GM23338 (cell line): ENCODE results near the gene ENOSF1. TPM values are rescaled to one million over a fixed set of nuclear protein-coding genes. Genes with fewer than 3 reads are reported as not detected.

Source experiments
- ATAC-seq: fragments of 200-7000 bp; cut with Tn5 transposase; 3 replicates; pipeline ENCODE4 v1.9.1; 2020
- DNase-seq: peaks from one replicate; pipeline ENCODE4 v3.0.0-alpha.2; 2015; ENCODE audit warnings: low spot score
- H2AFZ ChIP-seq: fragments of 200-600 bp; sonication (generic); 2 replicates; pipeline ENCODE4 v1.8.0; 2016; ENCODE audit warnings: antibody characterized with exemption, mild to moderate bottlenecking, moderate library complexity
- H3F3A ChIP-seq: fragments of 200-600 bp; sonication (generic); replicated peaks from 2 replicates; pipeline ENCODE4 v1.8.0; 2017; ENCODE audit warnings: antibody characterized with exemption, mixed run types, low read depth
- H3K27ac ChIP-seq: fragments of 200-600 bp; sonication (generic); 2 replicates; pipeline ENCODE4 v1.6.1; 2016; ENCODE audit warnings: low read depth
- H3K27me3 ChIP-seq: fragments of 200-600 bp; sonication (generic); 2 replicates; pipeline ENCODE4 v1.8.0; 2016; ENCODE audit warnings: mild to moderate bottlenecking, mixed run types, moderate library complexity; ENCODE audit not compliant: insufficient read depth
- H3K36me3 ChIP-seq: fragments of 200-600 bp; sonication (generic); 2 replicates; pipeline ENCODE4 v1.8.0; 2016; ENCODE audit warnings: mild to moderate bottlenecking; ENCODE audit not compliant: insufficient read depth
- H3K4me1 ChIP-seq: fragments of 200-600 bp; sonication (generic); 2 replicates; pipeline ENCODE4 v1.8.0; 2016; ENCODE audit warnings: mild to moderate bottlenecking, moderate library complexity; ENCODE audit not compliant: insufficient read depth
- H3K4me2 ChIP-seq: fragments of 200-600 bp; sonication (generic); 2 replicates; pipeline ENCODE4 v1.7.1; 2017; ENCODE audit warnings: mixed run types
- H3K4me3 ChIP-seq: fragments of 200-600 bp; sonication (generic); 2 replicates; pipeline ENCODE4 v1.6.1; 2016; ENCODE audit warnings: mixed run types
- H3K79me2 ChIP-seq: fragments of 200-600 bp; sonication (generic); replicated peaks from 2 replicates; pipeline ENCODE4 v1.8.0; 2017; ENCODE audit warnings: mild to moderate bottlenecking; ENCODE audit not compliant: insufficient read depth
- H3K9me2 ChIP-seq: fragments of 200-600 bp; sonication (generic); 2 replicates; pipeline ENCODE4 v1.8.0; 2017; ENCODE audit not compliant: insufficient read depth
- H4K20me1 ChIP-seq: fragments of 200-600 bp; sonication (generic); replicated peaks from 2 replicates; pipeline ENCODE4 v1.8.0; 2017; ENCODE audit warnings: mild to moderate bottlenecking; ENCODE audit not compliant: insufficient read depth
- H3K27ac Mint-ChIP-seq: 2 replicates; pipeline ENCODE4 v1.8.0; 2020; ENCODE audit warnings: inconsistent platforms, mild to moderate bottlenecking, moderate library complexity, mixed read lengths
- H3K27me3 Mint-ChIP-seq: 3 replicates; pipeline ENCODE4 v1.8.0; 2022; ENCODE audit warnings: low read depth, mild to moderate bottlenecking, moderate library complexity, mixed read lengths, inconsistent platforms; ENCODE audit not compliant: insufficient read depth, poor library complexity
- H3K36me3 Mint-ChIP-seq: 3 replicates; pipeline ENCODE4 v1.8.0; 2021; ENCODE audit warnings: low read depth, mild to moderate bottlenecking, inconsistent platforms, moderate library complexity, mixed read lengths
- H3K4me1 Mint-ChIP-seq: 3 replicates; pipeline ENCODE4 v1.8.0; 2020; ENCODE audit warnings: mild to moderate bottlenecking, inconsistent platforms, mixed read lengths
- H3K4me3 Mint-ChIP-seq: 3 replicates; pipeline ENCODE4 v1.8.0; 2021; ENCODE audit warnings: moderate library complexity, mild to moderate bottlenecking, inconsistent platforms, mixed read lengths
- H3K9me3 Mint-ChIP-seq: 3 replicates; pipeline ENCODE4 v1.8.0; 2020; ENCODE audit warnings: moderate library complexity, mild to moderate bottlenecking, inconsistent platforms, mixed read lengths
- CREB1 ChIP-seq: fragments of 250-450 bp; sonication (Bioruptor Pico); IDR thresholded peaks from 2 replicates; pipeline ENCODE4 v1.5.0; 2020; ENCODE audit warnings: low read depth, mild to moderate bottlenecking, moderate library complexity
- ETS1 ChIP-seq: IDR thresholded peaks from 2 replicates; pipeline ENCODE4 v1.6.1; 2016; ENCODE audit warnings: antibody characterized with exemption
- NANOG ChIP-seq: IDR thresholded peaks from 2 replicates; pipeline ENCODE4 v1.6.1; 2016; ENCODE audit warnings: antibody characterized with exemption, borderline replicate concordance
- ZNF462 ChIP-seq: fragments of 250-450 bp; sonication (Bioruptor Pico); IDR thresholded peaks from 2 replicates; pipeline ENCODE4 v1.5.0; 2020; ENCODE audit warnings: mild to moderate bottlenecking, moderate library complexity
- polyA plus RNA-seq: library from polyadenylated mRNA; unstranded; fragments of >200 nt; fragmentation: Nextera tagmentation; extraction: Ambion mirVana; gene quantifications from 2 replicates; pipeline ENCODE4 v1.2.1, GENCODE V29; 2016
- total RNA-seq: library from RNA; depleted of rRNA; stranded (reverse); fragments of >200 nt; shearing (Covaris generic); gene quantifications from 2 replicates; pipeline ENCODE4 v1.2.3, GENCODE V29; 2014

Gene ENOSF1
- total and polyA plus RNA-seq, 2 experiments from 2014 or later = 30.1 to 36.4 TPM

- TF ChIP-seq ZNF462 (CRISPR knock-in tag) (no peak), CREB1 (CRISPR knock-in tag) (no peak)
Observed at GRCh38 chr18:732371-732770, 19.9 kb upstream of the ENOSF1 start (continued).

GRCh38 chr18:731185-731584 lies 18.8 kb upstream of the ENOSF1 start:
- H3K36me3 Mint-ChIP-seq = peaks cover 52% of the 10 kb centered on the region
- H3K4me1 ChIP-seq = no peaks in the 10 kb centered on the region
- no peaks in the 10 kb centered on the region for H3K27me3 ChIP-seq
- H3K79me2 ChIP-seq = no peaks in the 10 kb centered on the region
- no peak overlapping the region for H3K4me3 ChIP-seq
- H3K9me3 Mint-ChIP-seq = no peaks in the 10 kb centered on the region
- no peaks in the 10 kb centered on the region for H3K4me1 Mint-ChIP-seq
- H3K27me3 Mint-ChIP-seq = peaks cover 2% of the 10 kb centered on the region
- DNase-seq (no peak), ATAC-seq (no peak)
- peaks cover 5% of the 10 kb centered on the region; the same call in 1 of the 2 replicates for H3K36me3 ChIP-seq
- no peaks in the 10 kb centered on the region for H3K9me2 ChIP-seq
- H4K20me1 ChIP-seq = peaks cover 10% of the 10 kb centered on the region
- H3F3A ChIP-seq = no peaks in the 10 kb centered on the region
- no peak overlapping the region for H3K4me2 ChIP-seq
- TF ChIP-seq ETS1 (no peak), NANOG (no peak)
- no peak overlapping the region for H3K27ac Mint-ChIP-seq
- H2AFZ ChIP-seq = no peak overlapping the region
- H3K27ac ChIP-seq = no peak overlapping the region
- no peak overlapping the region for H3K4me3 Mint-ChIP-seq
